DMS 273 (cell line): Measurements from ENCODE around the gene PIPOX.

Experiments used
- DNase-seq: peaks from one replicate; lab custom pipeline; 2025; ENCODE audit not compliant: unreplicated experiment; lab: John Stamatoyannopoulos, UW

Gene PIPOX

DNA sequence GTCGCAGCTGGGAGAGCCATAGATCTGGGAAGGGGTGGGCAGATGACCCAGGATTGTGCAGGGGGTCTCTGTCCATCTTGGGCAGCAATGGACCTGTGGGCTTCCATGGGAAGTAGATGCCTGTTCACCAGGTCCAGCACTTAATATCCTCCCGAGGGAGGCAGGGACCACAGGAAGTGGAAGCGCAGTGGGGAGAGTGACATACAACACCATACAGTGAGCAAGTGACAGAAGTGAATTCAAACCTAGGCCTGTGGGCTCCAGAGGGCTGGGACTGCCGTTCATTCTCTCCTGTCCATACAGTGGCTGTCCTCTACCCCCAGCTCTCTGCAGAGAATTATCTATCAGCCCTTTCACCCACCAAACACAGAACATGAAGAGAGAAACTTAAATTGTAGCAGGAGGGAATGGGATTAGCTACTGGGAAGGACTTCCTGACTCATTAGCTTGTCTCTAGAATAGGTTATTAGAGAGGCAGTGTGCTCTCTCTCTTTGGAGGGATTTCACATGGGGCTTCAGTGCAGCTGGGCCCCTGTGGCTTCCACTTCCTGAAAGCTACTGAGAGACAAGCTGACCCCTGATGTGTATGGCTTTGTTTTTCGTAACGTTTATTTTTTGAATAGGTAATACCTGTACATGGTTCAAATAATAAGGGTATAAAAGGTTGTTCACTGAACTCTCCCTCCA is 24.0 kb upstream of the PIPOX start:
- no peak for DNase-seq

DNA sequence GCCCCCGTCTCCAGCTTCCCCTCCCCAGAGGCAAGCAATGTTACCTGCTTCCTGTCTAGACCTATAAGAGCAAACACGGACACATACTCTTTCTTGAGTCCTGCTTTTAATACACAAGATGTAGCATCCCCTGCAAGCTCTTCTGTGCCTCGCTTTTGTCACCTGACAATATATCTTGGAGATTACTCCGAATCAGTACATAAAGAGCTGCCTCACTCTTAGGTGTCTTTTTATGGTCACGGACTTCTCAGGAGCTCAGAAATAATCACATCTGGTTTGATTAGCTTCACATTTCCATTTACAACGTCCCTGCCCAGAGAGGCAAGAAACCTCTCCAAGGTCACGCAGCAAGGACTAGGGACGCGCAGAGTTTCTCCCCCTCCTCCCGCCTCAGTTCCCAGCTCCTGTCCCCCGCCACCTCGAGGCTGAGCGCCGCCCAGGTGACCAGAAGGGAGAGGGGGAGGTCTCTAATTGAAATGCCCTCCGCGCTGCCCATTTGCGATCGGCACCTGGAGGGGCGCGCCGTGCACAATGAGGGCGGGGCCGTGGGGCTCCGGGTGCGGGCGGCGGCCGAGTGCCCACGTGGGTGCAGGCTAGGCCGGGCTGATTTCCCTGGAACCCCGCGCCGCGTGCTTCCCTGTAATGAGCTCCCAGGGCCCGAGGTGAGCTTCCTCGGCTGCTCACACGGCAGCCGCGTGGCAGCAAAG is 23.3 kb upstream of the PIPOX start:
- no peak for DNase-seq

DNA sequence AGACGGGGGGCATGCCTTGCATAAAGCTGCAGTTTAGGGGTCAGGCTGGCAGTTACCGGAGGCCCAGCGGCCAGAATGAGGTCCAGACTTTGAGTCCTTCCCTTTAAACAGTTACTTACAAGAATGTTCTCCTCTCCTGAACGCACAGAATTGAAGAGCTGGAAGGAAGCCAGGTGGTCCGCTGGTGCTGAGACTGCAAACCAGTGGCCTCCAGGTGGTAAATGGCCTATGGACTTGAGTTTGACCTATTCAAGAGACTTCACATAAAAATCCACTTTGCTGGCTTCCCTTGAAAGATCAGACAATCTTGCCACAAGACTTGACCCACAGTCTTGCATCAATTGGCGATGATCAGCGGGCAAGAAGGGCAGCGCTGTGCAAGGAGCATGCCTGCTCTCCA is 22.4 kb upstream of the PIPOX start:
- DNase-seq, result no peak

DNA sequence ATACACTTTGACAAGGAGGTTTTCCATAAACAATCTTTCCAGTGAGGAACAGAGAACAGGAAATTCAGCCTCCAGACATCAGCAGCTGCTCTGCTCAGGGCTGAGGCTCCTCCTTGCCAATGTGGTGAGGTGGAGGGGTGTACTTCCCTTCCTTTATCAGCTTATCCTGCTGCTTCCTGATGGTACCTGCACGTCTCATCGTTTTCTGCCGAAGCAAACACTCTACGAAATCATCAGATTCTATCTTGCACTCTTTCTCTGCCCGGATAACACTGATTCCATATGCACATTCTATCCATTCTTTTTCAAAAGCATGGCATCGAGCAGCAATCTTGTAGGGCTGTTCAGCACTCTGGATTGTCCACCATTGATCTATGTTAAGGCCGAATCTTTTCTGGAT is 21.7 kb upstream of the PIPOX start:
- DNase-seq, result no peak

DNA sequence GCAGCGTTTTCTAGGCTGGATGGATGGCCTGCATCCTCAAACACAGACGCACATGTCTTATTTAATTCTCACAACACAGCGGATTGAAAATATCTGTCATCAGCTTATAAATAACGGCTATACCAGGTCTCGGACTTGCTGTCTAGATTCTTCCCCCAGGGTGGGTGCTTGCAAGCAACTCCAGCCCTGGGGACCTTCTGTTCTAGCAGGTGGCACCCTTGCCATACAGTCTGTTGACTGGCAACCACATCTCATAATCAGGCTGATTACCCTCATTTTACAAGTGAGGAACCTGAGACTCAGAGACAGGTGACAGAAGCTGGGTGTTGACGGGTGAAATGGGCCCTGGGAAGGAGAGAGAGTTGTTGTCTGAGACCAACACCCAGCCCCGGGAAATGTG is 20.9 kb upstream of the PIPOX start:
- no peak for DNase-seq

DNA sequence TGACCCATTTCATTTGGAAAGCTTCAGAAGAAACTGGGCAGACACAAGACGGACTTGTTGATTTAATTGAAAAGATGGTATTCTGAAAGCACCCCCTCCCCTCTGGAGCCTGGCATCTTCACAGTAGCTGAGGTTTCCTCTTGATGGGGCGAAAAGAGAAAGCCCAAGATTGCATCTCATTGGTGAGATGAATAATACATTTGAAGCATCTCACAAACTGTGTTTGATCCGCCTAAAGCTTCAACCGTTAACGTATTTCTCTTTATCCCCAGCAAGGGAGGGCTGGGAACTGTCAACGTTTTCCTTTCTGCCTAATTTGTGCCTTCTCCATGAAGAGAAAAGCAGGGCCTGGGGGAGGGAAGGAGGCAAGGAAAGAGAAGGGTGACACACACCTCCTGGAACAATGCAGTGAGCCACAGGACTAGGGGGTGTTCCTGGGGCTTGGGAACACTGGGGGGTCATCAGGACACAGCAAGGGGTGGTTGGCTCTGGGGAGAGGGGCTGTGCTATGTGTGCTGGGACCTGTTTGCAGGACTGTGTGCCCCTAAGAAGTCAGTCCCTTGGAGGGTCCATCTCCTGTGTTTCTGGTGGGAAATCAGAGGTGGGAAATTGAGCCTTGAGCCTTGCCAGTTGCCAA is 18.5 kb upstream of the PIPOX start:
- no peak for DNase-seq

DNA sequence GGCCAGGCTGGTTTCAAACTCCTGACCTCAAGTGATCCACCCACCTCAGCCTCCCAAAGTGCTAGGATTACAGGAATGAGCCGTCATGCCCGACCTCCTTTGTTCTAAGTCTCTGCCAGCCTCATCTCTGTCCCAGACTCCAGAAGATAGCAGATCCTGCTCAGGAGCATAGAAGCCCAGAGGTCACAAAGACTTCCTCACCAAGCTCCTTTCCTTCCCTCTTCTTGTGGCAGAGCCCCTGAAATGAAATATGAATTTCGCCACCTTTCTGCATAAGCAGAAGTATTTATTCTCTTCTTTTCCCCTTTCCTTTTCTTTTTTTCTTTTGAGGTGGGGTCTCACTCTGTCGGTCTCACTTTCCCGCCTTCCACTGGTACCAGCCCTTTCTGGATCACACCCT is 11.5 kb upstream of the PIPOX start:
- no peak for DNase-seq

DNA sequence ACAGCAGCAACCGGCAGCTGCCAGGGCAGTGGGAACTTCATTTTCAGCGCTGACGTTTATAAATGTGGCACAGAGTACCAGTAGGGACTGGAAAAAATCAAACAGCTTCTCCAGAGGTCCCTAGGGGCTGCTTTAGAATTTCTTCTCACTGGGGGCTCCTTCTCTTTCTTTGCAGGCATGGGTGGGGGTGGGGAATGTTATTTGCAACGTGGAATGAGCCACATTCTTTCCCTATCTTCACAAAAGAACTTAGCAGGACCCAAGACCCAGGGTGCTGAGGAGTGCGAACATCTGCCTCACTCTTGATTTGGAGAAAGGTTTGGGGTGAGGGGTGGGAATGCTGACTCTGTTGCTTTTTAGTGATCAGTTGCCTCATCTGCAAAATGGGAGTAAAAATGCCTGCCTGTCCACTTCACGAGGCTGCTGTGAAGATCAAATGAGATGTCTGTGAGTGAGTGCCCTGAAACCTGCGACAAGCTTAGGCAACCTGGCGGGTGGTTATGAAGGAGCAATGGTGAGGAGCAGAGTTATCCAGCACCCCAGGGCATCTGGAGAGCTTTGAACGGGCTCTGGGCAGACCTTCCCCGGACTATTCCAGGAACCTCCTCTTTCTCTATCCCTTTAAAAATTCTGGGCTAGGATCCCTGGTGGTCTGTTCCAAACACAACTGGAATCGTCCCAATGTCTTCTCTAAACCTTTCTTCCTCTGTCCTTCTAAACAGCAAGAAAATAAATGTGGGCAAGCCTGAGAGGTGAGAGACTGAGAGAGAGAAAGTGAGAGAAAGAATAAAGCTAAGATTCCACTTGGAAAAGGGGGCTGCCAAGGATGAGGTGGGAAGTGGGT is 10.7 kb upstream of the PIPOX start:
- no peak for DNase-seq

DNA sequence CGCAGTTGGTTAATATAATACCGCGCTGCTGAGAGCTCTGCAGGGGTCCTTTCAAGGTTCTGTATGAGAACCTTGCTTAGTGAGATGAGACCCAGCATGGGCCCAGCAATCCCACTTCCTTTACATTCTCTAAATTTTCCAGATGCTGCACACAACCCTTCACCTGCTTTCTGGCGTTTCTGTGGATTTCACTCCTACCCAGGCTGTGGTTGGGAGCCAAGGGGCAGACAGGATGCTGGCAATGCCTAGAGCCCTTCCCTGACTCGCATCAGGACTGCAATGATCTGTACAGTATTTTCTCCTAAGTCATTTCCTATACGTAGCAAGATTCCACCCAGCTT is 10.1 kb upstream of the PIPOX start:
- no peak for DNase-seq

DNA sequence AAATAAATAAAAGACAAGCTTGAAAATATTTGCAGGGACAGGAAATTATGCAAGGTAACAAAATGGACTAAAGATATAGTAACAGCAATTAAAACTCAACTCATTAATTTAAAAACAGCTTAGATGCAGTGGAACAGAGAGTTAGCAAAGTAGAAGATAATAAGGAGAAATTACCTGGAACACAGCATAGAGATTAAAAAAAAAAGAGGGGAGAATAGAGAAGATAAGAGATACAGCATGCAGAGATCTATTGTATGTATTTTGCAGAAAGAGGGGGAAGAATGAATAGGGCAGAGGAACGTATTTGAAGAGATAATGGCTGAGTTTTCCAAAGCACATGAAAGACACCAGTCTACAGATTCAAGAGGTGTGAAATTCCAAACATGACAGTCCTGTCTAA is 8.4 kb upstream of the PIPOX start:
- no peak for DNase-seq

DNA sequence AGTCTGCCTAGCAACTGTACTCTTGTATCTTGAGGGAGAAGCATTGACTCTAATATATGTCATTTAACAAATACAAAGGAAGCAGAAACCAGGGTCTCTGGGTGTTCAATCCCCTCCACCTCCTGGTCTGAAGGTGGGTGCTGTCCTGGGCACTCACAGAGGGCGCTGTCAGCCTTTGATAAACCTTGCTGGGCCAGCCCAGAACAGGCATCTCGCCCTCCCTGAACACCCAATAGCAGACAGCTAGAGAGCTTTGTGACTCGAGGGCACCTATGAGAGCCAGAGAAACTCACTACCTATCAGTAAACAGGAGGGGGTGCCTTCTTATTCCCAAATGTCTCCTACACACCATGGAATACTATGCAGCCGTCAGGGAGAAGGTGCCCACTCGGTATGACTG is 6.4 kb upstream of the PIPOX start:
- DNase-seq, result no peak

DNA sequence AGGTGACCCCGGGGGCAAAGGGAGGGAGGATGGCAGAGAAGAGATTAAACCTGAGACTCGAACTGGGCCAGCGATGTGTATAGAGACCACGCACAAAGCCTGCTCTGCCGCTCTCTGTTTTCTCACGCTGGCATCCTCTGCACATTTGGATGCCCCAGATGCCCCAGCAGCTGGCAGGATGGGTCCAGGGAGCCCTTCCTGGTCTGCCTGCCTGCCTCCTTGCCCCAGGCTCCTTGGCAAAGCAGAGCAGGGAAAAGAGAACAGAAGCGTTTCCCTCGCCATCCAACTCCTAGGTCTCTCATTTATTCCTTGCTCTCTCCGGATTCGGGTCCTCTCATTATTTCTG is 5.2 kb upstream of the PIPOX start:
- DNase-seq, result peak; percentile 33

DNA sequence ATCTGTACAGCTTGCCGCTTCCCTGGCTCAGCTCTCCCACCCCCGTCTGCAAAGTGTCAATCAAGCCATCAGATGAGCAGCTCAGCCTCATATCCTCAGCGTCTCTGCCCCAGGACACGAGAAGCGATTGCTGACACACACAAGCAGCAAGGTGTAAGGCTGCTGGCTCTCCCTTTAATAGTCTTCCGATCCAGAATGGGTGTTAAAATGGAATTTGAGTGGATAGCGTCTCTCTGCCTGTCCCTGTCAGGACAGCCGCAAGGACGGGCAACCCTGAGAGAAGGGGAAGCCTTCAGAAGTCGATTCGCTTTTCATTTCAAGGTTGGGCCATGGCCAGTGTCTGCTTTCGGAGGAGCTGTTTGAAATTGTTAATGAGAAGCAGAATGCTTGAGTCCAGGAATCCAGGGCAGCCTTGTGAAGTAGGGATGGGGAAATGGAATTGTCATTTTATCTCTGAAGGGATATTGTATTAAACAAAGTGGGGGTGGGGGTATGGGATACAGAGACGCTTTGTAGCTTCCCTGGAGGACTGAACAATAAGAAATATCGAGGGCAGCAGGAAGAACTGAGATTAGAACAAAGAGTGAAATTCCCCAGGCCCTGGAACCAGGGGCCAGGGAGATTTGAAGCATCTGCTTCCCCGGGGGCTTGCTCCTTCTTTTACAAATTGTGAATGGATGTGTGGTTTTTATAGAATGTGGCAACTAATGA is 4.7 kb upstream of the PIPOX start:
- DNase-seq, result no peak

DNA sequence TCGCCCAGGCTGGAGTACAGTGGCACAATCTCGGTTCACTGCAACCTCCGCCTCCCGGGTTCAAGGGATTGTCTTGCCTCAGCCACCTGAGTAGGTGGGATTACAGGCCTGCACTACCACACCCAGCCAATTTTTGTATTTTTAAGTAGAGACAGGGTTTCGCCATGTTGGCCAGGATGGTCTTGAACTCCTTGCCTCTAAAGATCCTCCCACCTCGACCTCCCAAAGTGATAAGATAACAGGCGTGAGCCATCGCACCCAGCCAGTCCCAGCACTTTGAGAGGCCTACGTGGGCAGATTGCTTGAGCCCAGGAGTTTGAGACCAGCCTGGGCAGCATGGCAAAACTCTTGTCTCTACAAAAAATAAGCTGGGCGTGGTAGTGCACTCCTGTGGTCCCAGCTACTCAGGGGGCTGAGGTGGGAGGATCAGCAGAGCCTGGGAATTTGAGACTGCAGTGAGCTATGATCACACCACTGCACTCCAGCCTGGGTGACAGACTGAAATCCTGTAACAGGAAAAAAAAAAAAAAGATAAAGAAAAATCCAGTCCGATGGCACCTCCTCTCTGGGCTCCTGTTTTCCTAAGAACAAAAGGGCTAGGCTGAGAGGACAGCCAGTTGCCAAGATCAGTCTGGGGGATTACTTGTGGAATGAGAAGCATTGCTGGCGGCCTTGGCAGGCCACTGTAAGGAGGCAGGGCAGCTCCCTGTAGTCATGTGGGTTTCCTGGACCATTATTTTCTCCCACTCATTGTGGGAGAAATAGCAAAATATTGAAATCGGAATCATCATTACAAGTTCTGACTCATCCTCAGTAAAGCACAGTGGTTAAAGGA is 3.0 kb upstream of the PIPOX start:
- no peak for DNase-seq

DNA sequence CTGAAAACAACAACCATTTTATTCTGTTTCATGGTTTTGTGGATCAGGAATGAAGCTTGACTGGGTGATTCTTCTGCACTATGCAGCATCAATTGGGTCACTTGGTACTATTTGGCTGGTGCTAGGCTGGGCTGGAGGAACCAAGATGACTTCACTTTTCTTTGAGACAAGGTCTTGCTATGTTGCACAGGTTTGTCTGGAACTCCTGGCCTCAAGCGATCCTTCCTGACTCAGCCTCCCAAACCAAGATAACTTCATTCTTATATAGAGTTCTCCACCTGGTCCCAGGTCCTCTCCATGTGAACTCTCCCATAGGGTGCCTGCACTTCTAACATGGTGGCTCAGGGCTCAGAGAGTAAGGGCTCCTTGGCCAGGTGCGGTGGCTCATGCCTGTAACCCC is 1.9 kb upstream of the PIPOX start:
- DNase-seq, result no peak

DNA sequence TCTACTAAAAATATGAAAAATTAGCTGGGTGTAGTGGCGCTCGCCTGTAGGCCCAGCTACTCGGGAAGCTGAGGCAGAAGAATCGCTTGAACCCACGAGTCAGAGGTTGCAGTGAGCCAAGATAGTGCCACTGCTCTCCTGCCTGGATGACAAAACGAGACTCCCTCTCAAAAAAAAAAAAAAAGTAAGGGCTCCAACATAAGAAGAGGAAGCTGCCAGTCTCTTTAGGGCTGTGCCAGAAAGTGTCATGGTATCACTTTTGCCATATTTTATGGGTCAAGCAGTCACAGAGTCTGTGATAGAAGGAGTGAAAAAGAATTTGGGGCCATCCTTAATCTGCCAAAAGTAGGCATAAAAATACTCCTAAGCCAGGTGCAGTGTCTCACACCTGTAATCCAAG is 1.4 kb upstream of the PIPOX start:
- no peak for DNase-seq

DNA sequence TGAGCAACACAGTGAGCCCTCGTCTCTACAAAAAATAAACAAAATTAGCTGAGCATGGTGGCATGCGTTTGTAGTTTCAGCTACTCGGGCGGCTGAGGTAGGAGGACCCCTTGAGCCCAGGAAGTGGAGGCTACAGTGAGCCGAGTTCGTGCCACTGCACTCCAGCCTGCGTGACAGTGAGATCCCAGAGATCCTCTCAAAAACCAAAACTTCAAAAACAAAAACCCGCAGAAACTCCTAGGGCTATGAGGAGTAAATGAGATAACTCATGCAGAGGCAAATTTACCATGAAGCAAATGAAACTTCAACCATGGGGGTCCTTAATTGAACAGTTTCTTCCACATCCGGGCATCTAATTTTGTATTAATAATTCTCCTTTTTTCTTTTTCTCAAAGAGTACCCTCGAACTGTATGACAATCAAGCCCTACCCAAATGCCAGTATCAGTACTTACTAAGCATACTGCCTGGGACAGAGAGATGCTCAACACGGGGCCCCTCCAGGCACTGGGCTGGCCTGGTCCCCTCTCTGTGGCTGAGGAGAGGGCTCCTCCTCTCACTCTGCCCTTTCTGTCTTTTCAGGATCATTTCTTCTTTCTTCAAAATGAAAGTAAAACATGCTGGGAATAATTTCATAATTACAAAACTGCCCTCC is 789 bp upstream of the PIPOX start:
- DNase-seq, result no peak

DNA sequence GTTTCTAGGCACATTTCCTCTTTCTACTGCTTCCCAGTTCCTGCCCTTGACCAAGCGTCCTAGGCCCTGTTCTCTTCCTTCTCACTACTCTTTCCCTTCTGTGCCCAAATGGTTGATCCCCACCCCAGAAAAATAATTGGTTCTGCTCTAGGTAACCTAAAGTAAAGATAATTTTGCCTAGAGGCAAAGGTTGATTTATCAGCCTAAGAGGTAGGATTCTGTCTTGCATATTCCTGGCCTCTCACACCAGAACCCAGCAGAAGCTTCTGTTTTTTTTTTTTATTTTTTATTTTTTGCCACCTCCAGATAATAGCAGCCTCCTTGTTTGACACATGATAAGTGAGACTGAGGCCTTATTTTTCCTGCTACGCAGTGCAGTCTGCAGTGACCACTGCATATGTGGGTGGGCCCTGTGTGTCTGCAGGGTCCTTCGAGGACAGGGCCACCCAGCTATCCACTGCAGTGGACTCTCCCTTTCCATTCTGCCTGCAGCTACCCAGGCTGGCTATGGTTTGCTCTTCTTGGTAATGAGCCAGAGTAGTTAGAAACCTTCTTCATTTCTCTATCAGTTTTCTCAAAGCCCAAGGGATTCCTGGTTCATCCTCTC is 701 bp downstream of the PIPOX start:
- DNase-seq, result no peak

DNA sequence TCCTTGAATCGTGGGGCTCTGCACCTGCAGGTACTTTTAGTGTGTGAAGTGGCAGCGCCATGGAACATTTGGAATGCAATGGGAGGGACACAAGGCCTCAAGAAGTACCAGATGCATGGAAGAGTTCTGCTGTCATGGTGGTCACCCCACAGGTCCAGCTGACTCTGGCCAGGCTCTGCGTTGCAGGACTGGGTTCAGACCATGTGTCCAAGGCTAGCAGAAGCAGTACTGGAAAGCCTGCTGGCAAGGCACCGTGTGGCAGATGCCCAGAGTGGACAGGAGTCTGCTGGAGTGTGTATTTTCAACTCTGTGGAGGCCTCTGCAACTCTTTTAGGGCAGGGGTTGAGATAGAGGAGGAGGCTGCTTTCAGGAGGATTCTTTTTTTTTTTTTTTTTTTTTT is 2.1 kb downstream of the PIPOX start:
- DNase-seq, result no peak
